GM21529 (cell line): Measurements from ENCODE around the gene RPL11.
"Not testable (repeated sequence)": the region's sequence is repeated elsewhere in the genome, so short reads cannot be mapped to it uniquely, and the experiment has no call there.

Source experiments
- ATAC-seq: cut with Tn5 transposase; IDR thresholded peaks from one replicate; pipeline ENCODE4 v1.9.1; 2021; ENCODE audit not compliant: unreplicated experiment

The RPL11 gene

DNA sequence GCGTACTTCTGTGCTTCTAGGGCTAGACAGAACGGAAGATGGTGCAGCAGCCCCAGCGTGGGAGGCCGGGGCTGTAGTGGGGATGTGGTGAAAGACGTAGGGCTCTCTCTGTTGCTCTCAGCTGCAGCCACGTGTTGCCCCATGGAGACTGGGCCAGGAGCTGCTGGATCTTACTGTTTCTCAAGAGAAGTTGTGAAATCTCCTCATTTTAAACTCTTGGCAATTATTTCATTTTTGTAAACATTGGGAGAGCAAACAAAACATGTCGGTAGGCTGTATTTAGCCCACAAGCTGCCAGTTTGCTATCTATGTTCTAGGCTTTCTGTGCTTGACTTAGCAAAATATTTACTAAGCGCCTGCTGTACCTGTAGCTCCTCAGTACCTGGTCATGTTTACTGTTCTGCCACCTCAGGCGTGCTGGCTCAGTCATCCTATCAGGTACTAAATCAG is 35.8 kb downstream of the RPL11 start:
- ATAC-seq = no peak

DNA sequence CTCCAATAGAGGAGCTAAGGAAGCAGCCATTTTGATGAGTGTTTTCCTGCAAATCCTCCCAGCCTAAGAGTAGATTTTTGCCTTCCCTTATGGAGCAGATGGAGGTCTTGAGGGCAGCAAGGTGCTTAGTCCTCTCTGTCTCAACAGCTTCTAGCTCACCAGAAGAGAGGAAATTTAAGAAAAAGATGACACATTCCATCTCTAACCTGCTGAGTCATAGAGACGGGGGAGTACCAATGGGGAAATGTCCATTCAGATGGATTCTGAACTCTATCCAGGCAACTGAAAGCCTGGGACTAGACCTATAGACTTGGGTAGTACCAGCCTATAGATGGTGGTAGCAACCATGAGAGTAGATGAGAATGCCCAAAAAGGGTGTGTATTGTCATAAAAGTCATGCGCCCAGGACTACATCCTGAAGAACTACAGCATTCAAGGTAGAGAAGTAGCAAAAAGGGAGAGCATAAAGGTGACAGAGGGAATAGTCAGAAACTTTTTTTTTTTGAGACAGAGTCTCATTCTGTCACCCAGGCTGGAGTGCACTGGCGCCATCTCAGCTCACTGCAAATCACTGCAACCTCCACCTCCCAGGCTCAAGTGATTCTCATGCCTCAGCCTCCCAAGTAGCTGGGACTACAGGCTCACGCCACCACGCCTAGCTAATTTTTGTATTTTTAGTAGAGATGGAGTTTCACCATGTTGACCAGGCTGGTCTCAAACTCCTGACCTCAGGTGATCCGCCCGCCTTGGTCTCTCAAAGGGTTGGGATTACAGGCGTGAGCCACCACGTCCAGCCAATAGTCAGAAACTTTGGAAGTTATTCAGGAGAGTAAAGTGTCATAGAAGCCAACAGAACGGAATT is 41.0 kb downstream of the RPL11 start:
- ATAC-seq = no peak

DNA sequence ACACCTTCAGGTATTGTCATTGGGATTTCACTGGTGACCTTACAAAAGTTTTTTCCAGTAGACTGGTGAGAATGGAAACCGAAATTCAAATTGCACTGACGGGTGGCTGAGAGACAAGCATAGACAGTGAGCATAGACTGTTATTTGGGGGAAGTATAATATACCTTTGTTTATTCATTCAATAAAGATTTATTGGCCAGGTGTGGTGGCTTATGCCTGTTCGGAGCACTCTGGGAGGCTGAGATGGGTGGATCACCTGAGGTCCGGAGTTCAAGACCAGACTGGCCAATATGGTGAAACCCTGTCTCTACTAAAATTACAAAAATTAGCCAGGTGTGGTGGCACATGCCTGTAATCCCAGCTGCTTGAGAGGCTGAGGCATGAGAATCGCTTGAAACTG is 41.7 kb downstream of the RPL11 start:
- not testable (repeated sequence) for ATAC-seq

DNA sequence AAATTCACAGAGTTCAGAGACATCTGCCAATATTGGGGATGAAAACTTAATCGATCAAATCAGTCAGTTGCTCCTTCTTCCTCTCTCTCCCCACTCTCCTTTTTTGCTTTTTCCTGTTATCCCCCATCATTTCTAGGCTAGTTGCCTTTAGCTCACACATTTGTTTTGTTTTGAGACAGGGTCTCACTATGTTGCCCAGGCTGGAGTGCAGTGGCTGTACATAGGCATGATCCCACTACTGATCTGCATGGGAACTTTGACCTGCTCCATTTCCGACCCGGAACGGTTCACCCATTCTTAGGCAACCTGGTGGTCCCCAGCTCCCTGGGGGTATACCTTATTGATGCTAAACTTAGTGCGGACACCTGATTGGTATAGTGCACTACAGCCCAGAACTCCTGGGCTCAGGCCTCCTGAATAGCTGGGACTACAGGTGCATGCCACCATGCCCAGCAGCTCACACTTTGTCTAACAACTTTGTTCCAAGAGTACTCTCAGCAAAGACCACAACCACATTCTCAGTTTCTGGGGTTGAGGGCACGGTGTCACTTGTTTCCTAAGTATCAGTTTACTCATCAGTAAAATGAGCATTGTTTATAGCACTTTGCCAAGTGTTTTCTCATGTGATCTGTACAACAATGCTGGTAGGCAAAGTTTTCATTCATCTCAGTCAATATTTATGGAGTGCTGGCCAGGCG is 45.0 kb downstream of the RPL11 start:
- no peak for ATAC-seq

DNA sequence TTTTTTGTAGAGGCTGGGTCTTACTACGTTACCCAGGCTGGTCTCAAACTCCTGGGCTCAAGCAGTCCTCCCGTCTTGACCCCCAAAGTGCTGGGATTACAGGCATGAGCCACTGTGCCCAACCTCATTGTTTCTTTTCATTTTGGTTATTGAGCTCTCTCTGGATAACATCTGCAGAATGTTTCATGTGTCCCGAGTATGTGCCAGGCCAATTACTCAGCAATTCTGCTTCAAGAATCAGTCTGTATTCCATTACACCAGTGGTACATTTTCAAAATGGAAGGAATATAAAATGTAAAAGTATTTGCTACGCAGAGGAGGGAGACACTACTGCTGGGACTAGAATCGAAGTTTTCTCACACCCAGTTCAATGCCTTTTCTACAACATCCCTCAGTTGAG is 50.0 kb downstream of the RPL11 start:
- no peak for ATAC-seq

DNA sequence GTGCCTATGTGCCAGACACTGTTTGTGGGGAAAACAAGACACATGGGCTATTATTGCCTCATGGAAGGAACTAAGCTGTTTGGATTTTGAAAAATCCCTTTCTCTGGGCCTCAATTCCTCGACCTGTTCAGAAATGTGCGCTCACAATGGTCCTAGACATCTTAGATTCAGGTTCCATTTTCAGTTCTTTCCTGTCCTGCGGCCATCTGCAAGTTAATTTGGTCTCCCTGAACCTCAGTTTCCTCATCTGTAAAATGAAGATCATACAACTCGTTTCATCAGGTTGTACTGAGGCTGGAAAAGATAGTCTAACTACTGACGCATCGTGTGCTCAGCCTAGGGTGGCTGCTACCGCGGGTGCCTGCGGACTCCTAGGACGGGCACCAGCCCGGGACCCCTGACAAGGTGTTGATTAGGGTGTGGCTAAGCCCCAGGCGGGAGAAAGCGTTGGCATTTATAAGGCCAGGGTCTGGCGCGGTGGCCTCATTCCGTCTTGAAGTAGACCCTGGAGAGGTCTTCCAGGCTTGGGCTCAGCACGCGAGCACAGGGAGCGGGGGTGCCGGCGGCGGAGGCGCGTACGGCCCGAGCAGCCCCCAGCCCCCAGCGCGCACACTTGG is 51.2 kb downstream of the RPL11 start:
- peak; percentile 27 for ATAC-seq

DNA sequence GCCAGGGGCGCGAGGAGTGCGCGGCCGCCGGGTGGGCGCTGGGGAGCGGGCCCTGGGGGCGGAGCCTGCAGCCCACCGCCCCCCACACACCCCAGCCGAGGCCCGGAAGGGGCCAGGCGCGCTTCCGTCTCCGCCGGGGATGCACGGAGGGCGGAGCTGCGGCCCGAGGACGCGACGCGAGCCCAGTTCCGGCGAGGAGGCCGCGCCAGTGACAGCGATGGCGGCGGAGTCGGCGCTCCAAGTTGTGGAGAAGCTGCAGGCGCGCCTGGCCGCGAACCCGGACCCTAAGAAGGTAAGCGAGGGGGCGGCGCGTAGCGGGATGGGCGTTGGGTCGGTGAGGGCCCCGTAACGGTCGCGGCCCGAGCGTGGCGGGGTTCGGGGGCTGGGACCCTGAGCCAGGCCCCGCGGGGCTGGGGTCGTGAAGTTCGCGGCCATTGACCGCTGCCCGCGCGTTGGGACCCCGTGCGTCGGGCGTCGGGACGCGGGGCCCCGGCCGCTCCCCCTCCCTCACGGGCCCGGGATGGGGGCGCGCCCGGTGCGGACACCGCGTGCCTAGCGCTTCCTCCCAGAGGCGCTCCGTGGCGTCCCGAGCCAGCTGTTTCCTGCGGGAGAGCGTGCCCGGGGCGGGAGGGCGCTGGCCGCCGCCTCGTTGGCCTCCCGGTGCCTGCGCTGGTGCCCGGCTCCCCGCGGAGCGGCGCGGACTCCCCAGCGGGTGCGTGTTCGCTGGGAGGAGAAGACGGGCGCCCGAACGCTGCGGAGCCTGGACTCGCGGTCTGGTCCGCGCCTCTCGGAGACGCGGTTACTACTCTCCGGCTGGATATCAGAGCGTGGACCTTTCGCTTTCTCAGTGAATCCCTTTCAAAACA is 51.9 kb downstream of the RPL11 start, which contains the start of gene ELOA:
Gene ELOA (plus strand): TSS at position 185 of the 866 bp plus-strand sequence. CDS start 33 bp downstream, at position 218.
- peak; percentile 70 for ATAC-seq

DNA sequence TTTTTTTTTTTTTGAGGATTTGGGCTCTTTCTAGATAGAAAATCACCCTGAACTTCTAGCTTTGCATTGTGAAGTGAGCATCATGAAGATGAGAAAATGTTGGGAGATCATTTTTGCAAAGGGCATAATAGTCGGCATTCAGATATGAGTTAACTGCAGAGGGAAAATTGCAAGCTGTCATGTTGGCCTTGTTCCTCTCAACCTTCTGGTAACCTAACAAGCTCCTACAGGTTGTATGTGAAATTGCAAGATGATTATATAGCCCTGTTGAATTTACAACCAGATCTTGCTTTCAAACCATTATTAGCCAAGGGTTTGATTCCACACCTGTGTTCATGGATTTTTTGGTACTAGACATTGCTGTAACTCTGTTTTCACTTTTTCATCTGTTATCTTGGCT is 53.9 kb downstream of the RPL11 start:
- ATAC-seq = no peak
